SU-DHL-6 (cell line): ENCODE results near the gene IPO4.

Source experiments
- H2AFZ ChIP-seq: fragments of 200-600 bp; sonication (generic); 2 replicates; pipeline ENCODE4 v1.6.1; 2014; ENCODE audit warnings: low read depth, mild to moderate bottlenecking, moderate library complexity, mixed read lengths, antibody characterized with exemption, low read length; ENCODE audit not compliant: severe bottlenecking
- H3F3A ChIP-seq: fragments of 200-600 bp; shearing (Covaris generic); 2 replicates; pipeline ENCODE4 v1.6.0; 2016; ENCODE audit warnings: antibody characterized with exemption, mild to moderate bottlenecking; ENCODE audit not compliant: insufficient read depth
- H3K27ac ChIP-seq: fragments of 200-600 bp; sonication (generic); 2 replicates; pipeline ENCODE4 v1.5.1; 2016; ENCODE audit warnings: low read depth, mild to moderate bottlenecking, low read length, moderate library complexity, mixed read lengths
- H3K27me3 ChIP-seq: fragments of 200-600 bp; sonication (generic), shearing (Covaris generic); 2 replicates; pipeline ENCODE4 v1.6.0; 2014; ENCODE audit warnings: mild to moderate bottlenecking, low read length
- H3K36me3 ChIP-seq: fragments of 200-600 bp; sonication (generic); 2 replicates; pipeline ENCODE4 v1.6.1; 2014; ENCODE audit warnings: mild to moderate bottlenecking, low read length, mixed read lengths
- H3K4me2 ChIP-seq: fragments of 300-600, 200-600 bp; shearing (Covaris generic), sonication (generic); 2 replicates; pipeline ENCODE4 v1.6.0; 2014; ENCODE audit warnings: low read length, low read depth, mild to moderate bottlenecking; ENCODE audit not compliant: poor library complexity, severe bottlenecking
- H3K4me3 ChIP-seq: fragments of 200-600 bp; sonication (generic); 2 replicates; pipeline ENCODE4 v1.5.1; 2014; ENCODE audit warnings: antibody characterized with exemption, low read length, mild to moderate bottlenecking, mixed read lengths; ENCODE audit not compliant: insufficient read depth, poor library complexity, severe bottlenecking
- H3K79me2 ChIP-seq: fragments of 200-600 bp; sonication (generic); 2 replicates; pipeline ENCODE4 v1.6.1; 2014; ENCODE audit warnings: mild to moderate bottlenecking, low read length, moderate library complexity; ENCODE audit not compliant: insufficient read depth
- H3K9ac ChIP-seq: fragments of 200-600 bp; sonication (generic); 2 replicates; pipeline ENCODE4 v1.7.0; 2014; ENCODE audit warnings: mild to moderate bottlenecking, low read length
- H3K9me2 ChIP-seq: fragments of 200-600 bp; sonication (generic); replicated peaks from 2 replicates; pipeline ENCODE4 v1.6.1; 2014; ENCODE audit warnings: low read length; ENCODE audit not compliant: insufficient read depth
- H3K9me3 ChIP-seq: fragments of 200-600 bp; sonication (generic); 2 replicates; pipeline ENCODE4 v1.6.1; 2014; ENCODE audit warnings: low read length, mixed read lengths; ENCODE audit not compliant: insufficient read depth
- H4K20me1 ChIP-seq: fragments of 200-600 bp; sonication (generic); 2 replicates; pipeline ENCODE4 v1.6.1; 2014; ENCODE audit warnings: low read depth, mild to moderate bottlenecking, antibody characterized with exemption, low read length, moderate library complexity, mixed read lengths
- EZH2phosphoT487 ChIP-seq: fragments of 200-600 bp; sonication (generic), shearing (Covaris generic); conservative IDR thresholded peaks from 2 replicates; pipeline ENCODE4 v1.6.1; 2018; ENCODE audit warnings: mild to moderate bottlenecking, antibody characterized with exemption, low read length, moderate library complexity, mixed read lengths
- TF ChIP-seq, protein P1 (sequence below): fragments of 200-600 bp; sonication (generic); IDR thresholded peaks from one replicate; pipeline ENCODE4 v1.5.1; 2017; ENCODE audit warnings: antibody characterized with exemption, mild to moderate bottlenecking, low read length, moderate library complexity; ENCODE audit not compliant: insufficient read depth, poor library complexity, severe bottlenecking

Gene IPO4

DNA sequence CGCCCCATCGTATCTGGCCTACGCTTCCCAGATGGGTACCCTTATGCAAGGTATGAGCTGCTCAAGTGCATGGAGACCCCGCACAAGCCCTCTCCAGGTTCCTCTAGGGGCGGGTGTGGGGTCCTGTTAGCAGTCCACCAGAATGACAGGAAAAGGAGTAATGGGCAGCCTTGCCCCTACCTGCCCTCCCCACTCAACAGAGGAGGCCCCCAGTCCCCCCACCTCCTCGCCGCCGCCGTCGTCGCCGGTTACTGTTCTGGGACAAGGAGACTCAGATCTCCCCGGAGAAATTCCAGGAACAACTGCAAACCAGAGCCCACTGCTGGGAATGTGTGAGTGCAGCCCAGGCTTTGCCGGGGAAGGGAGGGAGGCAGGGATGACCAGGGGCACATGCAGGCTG is 10.7 kb downstream of the IPO4 start:
- H3K4me2 ChIP-seq, result no peak overlapping the region
- no peaks in the 10 kb centered on the region for H3K79me2 ChIP-seq
- H3K9me3 ChIP-seq, result no peaks in the 10 kb centered on the region
- no peaks in the 10 kb centered on the region for H4K20me1 ChIP-seq
- no peaks in the 10 kb centered on the region for H3K36me3 ChIP-seq
- H2AFZ ChIP-seq, result no peak overlapping the region
- no peaks in the 10 kb centered on the region for H3F3A ChIP-seq
- H3K9ac ChIP-seq, result no peak overlapping the region
- H3K9me2 ChIP-seq, result no peaks in the 10 kb centered on the region
- no peak overlapping the region for H3K27ac ChIP-seq
- H3K4me3 ChIP-seq, result no peak overlapping the region
- TF ChIP-seq, protein P1, sequence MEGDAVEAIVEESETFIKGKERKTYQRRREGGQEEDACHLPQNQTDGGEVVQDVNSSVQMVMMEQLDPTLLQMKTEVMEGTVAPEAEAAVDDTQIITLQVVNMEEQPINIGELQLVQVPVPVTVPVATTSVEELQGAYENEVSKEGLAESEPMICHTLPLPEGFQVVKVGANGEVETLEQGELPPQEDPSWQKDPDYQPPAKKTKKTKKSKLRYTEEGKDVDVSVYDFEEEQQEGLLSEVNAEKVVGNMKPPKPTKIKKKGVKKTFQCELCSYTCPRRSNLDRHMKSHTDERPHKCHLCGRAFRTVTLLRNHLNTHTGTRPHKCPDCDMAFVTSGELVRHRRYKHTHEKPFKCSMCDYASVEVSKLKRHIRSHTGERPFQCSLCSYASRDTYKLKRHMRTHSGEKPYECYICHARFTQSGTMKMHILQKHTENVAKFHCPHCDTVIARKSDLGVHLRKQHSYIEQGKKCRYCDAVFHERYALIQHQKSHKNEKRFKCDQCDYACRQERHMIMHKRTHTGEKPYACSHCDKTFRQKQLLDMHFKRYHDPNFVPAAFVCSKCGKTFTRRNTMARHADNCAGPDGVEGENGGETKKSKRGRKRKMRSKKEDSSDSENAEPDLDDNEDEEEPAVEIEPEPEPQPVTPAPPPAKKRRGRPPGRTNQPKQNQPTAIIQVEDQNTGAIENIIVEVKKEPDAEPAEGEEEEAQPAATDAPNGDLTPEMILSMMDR, result no peak
- TF ChIP-seq EZH2phosphoT487, result no peak
- no peaks in the 10 kb centered on the region for H3K27me3 ChIP-seq

DNA sequence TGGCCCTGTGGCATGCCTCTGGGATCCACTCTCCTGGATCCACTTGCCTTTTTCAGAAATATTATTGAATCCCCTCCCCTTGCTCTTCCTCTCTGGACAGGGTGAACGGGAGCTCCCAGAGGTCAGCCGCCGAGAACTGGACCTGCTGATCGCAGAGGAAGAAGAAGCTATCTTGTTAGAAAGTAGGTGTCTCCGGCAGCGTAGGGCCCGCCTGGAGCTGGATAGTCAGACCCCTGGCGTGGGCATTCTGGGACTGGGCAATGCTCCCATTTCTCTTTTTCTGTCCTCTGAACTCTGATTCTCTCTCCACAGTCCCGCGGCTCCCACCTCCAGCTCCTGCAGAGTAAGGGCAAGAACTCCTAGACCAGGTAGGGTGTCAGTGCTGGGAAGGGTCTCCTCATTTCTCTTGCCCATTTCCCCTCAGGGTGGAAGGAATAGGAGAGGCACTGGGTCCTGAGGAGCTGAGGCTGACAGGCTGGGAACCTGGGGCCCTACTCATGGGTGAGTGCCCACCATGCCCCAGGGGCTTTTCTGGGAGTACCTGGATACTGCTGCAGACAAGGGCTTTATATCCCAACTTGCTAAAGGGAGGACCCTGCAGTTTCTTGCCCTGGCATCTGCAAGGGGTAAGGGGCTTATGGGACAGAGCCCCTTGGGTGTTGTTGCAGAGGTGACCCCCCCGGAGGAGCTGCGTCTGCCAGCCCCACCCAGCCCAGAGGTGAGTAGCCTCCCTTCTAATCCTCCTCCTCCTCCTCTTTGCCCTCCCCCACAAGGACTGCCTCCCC is 11.4 kb downstream of the IPO4 start:
- Histone ChIP-seq H3K9me2 (no peaks in the 10 kb centered on the region), H2AFZ (no peak overlapping the region), H3K4me2 (no peak overlapping the region), H3K9ac (no peak overlapping the region), H3K27me3 (no peaks in the 10 kb centered on the region), H3K9me3 (no peaks in the 10 kb centered on the region), H3F3A (no peaks in the 10 kb centered on the region), H3K27ac (no peak overlapping the region), H3K4me3 (no peak overlapping the region), H3K36me3 (no peaks in the 10 kb centered on the region), H4K20me1 (no peaks in the 10 kb centered on the region), H3K79me2 (no peaks in the 10 kb centered on the region)
- TF ChIP-seq EZH2phosphoT487, result no peak
- TF ChIP-seq, protein P1, result no peak

DNA sequence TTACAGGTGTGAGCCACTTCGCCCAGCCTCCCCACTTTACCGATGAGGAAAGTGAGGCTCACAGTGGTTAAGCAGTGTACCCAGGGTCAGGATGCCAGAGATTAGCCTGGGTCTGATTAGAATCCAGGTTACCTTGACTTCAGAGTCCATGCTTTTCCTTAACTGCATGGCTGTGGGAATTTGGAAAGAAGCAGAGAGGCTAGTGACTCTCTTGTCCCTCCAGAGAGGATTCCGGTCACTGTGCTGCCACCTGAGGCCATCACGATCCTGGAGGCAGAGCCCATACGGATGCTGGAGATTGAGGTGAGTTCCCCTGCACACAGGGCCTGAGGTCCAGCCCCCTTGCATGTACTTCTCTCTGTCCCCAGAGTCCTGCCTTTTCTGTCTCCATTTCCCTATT is 12.0 kb downstream of the IPO4 start:
- no peak overlapping the region for H3K4me3 ChIP-seq
- no peaks in the 10 kb centered on the region for H3F3A ChIP-seq
- H3K27me3 ChIP-seq, result no peaks in the 10 kb centered on the region
- no peaks in the 10 kb centered on the region for H3K79me2 ChIP-seq
- no peak for TF ChIP-seq EZH2phosphoT487
- TF ChIP-seq, protein P1, result no peak
- no peak overlapping the region for H3K27ac ChIP-seq
- H3K36me3 ChIP-seq, result no peaks in the 10 kb centered on the region
- H3K9ac ChIP-seq, result no peak overlapping the region
- H2AFZ ChIP-seq, result no peak overlapping the region
- no peak overlapping the region for H3K4me2 ChIP-seq
- no peaks in the 10 kb centered on the region for H4K20me1 ChIP-seq
- H3K9me3 ChIP-seq, result no peaks in the 10 kb centered on the region
- no peaks in the 10 kb centered on the region for H3K9me2 ChIP-seq
